Neural progenitor cell (in vitro differentiated cells): ENCODE measurements around the gene ARHGAP29.

ENCODE experiments used
- CTCF ChIP-seq: fragments of 200-600 bp; sonication (generic); IDR thresholded peaks from 2 replicates; pipeline ENCODE4 v1.5.1; 2017; ENCODE audit warnings: antibody characterized with exemption, mild to moderate bottlenecking
- EZH2 ChIP-seq: fragments of 200-600 bp; sonication (generic); IDR thresholded peaks from 2 replicates; pipeline ENCODE4 v1.6.1; 2017; ENCODE audit warnings: antibody characterized with exemption, mild to moderate bottlenecking, moderate library complexity

GRCh38 chr1:94124538-94124937 lies 112.8 kb downstream of the ARHGAP29 start:
- TF ChIP-seq CTCF (no peak), EZH2 (no peak)
